Activated T-cell treated with anti-CD3 and anti-CD28 coated beads, Interleukin-2, amount 50 U/mL, for 72 hours (primary cell): ENCODE measurements around the gene FOXN3. TPM values are rescaled to one million over a fixed set of nuclear protein-coding genes. Genes with fewer than 3 reads are reported as not detected.
"Not testable (repeated sequence)": the region's sequence is repeated elsewhere in the genome, so short reads cannot be mapped to it uniquely, and the experiment has no call there.

ENCODE experiments used
- ATAC-seq, 2 donors: fragments of 150-1000 bp; cut with Tn5 transposase; replicated peaks in 1 of 2; 2 replicates each; pipeline ENCODE4 v1.10.0; 2021; ENCODE audit warnings: moderate library complexity in 2 of 2, mild to moderate bottlenecking in 1 of 2
- DNase-seq, 2 donors: peaks; one replicate each; pipeline ENCODE4 v3.0.0; 2021 to 2022; ENCODE audit warnings: mixed read lengths in 1 of 2
- H3K27ac Mint-ChIP-seq: one replicate; pipeline ENCODE4 v1.8.0; 2022; ENCODE audit warnings: mild to moderate bottlenecking, moderate library complexity, mixed read lengths
- H3K27me3 Mint-ChIP-seq: one replicate; pipeline ENCODE4 v1.8.0; 2022; ENCODE audit warnings: low read depth, mixed read lengths
- H3K36me3 Mint-ChIP-seq, 2 donors: one replicate each; pipeline ENCODE4 v1.8.0; 2022; ENCODE audit warnings: mixed read lengths in 2 of 2, mild to moderate bottlenecking in 1 of 2; ENCODE audit not compliant: insufficient read depth in 2 of 2
- H3K4me1 Mint-ChIP-seq: one replicate; pipeline ENCODE4 v1.8.0; 2022; ENCODE audit warnings: low read depth, mixed read lengths
- H3K4me3 Mint-ChIP-seq, 2 donors: one replicate each; pipeline ENCODE4 v1.8.0; 2022; ENCODE audit warnings: mild to moderate bottlenecking in 2 of 2, mixed read lengths in 2 of 2, moderate library complexity in 2 of 2
- H3K9me3 Mint-ChIP-seq, 2 donors: one replicate each; pipeline ENCODE4 v1.8.0; 2022; ENCODE audit warnings: mixed read lengths in 2 of 2
- total RNA-seq, 2 donors: library from RNA; stranded (reverse); gene quantifications; one replicate each; pipeline ENCODE4 v1.2.3, GENCODE V29; 2022

Gene FOXN3
- total RNA-seq, 2 donors from 2014 or later = 154 to 157 TPM

DNA sequence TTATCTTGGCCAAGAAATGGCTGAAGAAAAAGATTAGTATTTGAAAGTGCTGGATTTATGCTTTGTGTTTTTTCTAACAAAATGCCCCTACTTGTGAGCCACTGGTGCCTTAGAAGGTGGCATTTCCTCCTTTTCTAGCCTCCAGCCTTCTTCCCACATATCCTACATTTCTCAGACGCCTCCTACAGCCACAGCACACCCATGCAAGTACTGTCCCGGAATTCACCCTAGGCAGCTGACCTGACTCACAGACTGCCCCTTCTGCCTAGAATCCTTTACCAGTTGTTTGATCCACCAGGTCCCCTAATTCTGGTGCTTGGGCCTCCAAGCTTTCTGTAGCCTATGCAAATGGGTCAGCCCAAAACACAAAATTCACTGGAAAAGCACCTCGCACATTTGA lies 166.0 kb downstream of the FOXN3 start:
- Mint-ChIP-seq H3K9me3 (peaks cover 0 to 6% of the 10 kb centered on the region in 2 donors), H3K27ac (no peak overlapping the region)

DNA sequence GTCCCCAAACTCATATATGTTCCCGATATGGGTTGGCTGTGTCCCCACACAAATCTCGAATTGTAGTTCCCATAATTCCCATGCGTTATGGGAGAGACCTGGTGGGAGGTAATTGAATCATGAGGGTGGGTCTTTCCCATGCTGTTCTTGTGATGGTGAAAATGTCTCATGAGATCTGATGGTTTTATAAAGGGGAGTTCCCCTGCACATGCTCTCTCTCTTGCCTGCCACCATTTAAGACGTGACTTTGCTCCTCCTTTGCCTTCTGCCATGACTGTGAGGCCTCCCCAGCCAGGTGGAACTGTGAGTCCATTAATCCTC lies 166.4 kb downstream of the FOXN3 start:
- H3K27me3 Mint-ChIP-seq, ATAC-seq, DNase-seq, H3K27ac Mint-ChIP-seq, H3K4me3 Mint-ChIP-seq, H3K9me3 Mint-ChIP-seq: not testable (repeated sequence)
- H3K4me1 Mint-ChIP-seq = peaks cover 16% of the 10 kb centered on the region
- peaks cover 0 to 32% of the 10 kb centered on the region in 2 donors for H3K36me3 Mint-ChIP-seq

More for the DNA sequence above, 166.0 kb downstream of the FOXN3 start:
- Mint-ChIP-seq H3K4me3 (no peak overlapping the region), H3K27me3 (no peaks in the 10 kb centered on the region), H3K4me1 (peaks cover 16% of the 10 kb centered on the region), H3K36me3 (peaks cover 0 to 33% of the 10 kb centered on the region in 2 donors)
- DNase-seq = no peak
- ATAC-seq = no peak

DNA sequence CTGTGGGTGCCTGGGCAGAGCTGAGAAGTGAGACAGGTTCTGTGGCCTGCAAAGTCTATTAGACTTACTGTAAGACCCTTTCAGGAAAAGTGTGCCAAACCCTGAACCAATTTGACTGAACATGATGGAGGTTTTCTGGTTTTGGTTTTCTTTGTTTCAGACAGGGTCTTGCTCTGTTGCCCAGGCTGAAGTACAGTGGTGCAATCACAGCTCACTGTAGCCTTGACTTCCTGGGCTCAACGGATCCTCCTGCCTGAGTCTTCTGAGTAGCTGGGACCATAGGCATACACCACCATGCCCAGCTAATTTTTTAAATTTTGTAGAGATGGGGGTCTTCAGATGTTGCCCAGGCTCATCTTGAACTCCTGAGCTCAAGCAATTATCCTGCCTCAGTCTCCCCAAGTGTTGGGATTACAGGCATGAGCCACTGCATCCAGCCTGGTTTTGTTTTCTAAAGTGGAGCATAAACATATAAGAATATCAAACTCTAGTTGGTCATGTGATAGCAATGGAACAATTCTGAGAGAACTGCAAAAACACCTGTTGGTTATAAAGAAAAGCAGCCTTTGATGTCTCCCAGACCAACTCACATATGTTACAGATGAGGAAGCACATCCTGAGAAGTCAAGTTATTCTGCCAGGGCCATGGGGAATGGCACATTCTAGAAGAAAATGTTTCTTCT lies 166.9 kb downstream of the FOXN3 start:
- Mint-ChIP-seq H3K4me3 (no peak overlapping the region), H3K27me3 (no peaks in the 10 kb centered on the region), H3K9me3 (peaks cover 0 to 6% of the 10 kb centered on the region in 2 donors), H3K36me3 (peaks cover 0 to 32% of the 10 kb centered on the region in 2 donors), H3K4me1 (peaks cover 16% of the 10 kb centered on the region), H3K27ac (no peak overlapping the region)
- no peak for ATAC-seq
- DNase-seq = no peak

DNA sequence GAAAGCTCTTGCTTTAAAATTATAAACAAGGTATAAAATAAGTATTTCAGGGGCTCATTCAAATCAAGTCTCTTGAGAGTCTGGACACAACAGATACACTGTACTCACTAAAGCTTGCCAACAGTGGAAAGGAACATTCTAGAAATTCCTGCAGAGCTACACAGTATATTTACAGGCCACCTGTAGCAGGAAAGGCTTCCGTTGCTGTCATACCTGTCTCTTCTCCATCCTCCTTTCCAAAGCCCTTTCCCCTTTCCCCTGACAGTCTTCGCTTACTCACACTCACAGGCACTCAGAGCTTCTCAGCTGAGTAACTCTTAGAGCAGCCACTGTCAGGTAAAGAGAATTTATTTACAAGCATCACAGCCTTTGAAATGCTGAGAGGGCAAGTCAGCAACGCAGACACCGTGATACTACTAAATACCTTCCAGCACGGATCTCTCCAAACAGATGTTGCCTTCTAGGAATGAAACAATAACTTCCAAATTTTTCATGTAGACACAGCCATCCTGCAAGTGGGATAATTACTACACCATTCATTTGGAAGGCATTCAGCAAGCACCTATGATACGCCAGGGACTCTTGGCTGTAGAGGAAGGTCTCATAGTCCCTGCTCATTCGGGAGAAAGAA lies 167.9 kb downstream of the FOXN3 start:
- H3K27me3 Mint-ChIP-seq = no peaks in the 10 kb centered on the region
- no peak overlapping the region for H3K4me3 Mint-ChIP-seq
- peaks cover 24% of the 10 kb centered on the region for H3K4me1 Mint-ChIP-seq

DNA sequence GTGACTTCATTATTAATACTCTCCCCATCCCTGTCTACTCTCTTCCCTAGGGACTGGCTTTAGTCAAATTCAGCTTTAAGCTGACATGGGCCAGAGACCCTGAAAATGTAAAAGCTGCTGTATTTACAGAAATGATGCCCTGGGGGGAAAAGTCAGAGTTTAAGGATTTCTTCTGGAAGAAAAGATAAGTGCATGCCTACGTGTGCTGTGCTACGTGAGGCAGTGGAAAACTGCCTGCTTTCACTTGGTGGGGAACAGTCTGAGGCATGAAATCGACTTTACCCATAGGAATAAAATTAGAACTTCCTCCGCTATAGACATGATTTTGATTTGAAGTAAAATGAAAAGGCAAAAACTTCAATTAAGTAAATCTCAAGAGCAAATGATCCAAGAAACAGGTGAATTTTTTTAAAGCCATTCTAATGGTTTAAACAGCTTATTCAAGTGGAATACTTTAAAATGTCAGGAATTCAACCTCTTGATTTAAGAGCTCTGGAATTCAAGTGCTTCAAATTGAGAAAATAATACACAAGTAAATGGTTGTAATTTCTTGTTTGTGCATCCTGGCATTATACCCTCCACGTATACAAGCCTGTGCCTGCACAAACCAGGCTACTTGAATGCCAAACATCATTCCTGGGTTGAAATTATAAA lies 168.5 kb downstream of the FOXN3 start:
- Mint-ChIP-seq H3K4me3 (no peak overlapping the region), H3K9me3 (peaks cover 0 to 6% of the 10 kb centered on the region in 2 donors)

More for the DNA sequence above, 167.9 kb downstream of the FOXN3 start:
- ATAC-seq (no peak), DNase-seq (no peak)
- Mint-ChIP-seq H3K36me3 (peaks cover 1 to 32% of the 10 kb centered on the region in 2 donors), H3K27ac (no peak overlapping the region), H3K9me3 (peaks cover 0 to 6% of the 10 kb centered on the region in 2 donors)

DNA sequence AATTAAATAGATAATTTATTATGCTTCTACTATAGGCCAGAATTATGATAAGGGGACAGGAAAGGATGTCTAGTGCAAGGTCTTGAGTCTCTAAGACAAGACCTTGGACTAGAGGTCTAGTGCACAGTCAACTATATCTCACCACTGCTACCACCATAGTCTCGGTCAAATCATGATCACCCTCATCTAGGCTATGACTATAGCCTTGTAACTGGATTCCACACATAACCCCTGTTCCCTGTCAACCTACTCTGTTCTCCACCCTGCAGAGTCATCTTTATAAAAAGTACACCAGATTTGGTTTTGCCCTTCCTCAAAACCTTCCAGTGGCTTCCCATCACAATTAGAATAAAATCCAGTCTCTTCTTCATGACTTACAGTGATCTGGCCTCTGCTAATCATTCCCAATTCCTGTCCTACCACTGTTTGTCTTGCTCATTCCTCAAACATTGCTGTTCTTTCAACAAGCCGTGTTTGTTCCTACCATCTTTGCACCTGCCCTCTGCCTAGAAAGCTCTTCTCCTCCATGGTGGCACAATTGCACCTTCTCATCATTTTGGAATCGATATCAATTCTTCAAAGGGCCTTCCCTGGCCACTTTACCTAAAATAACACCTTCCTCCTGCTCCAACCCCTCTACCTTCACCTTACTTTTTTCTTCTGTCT lies 169.4 kb downstream of the FOXN3 start:
- ATAC-seq = peak; percentile 38 to 51
- H3K36me3 Mint-ChIP-seq = peaks cover 1 to 21% of the 10 kb centered on the region in 2 donors
- peaks cover 0 to 6% of the 10 kb centered on the region in 2 donors for H3K9me3 Mint-ChIP-seq
- H3K27me3 Mint-ChIP-seq = no peaks in the 10 kb centered on the region
- no peak for DNase-seq
- H3K4me1 Mint-ChIP-seq = peaks cover 32% of the 10 kb centered on the region
- no peak overlapping the region for H3K27ac Mint-ChIP-seq
- H3K4me3 Mint-ChIP-seq = no peak overlapping the region

More for the DNA sequence above, 168.5 kb downstream of the FOXN3 start:
- no peak overlapping the region for H3K27ac Mint-ChIP-seq
- ATAC-seq = no peak
- no peaks in the 10 kb centered on the region for H3K27me3 Mint-ChIP-seq
- DNase-seq = no peak
- H3K4me1 Mint-ChIP-seq = peaks cover 30% of the 10 kb centered on the region
- peaks cover 1 to 26% of the 10 kb centered on the region in 2 donors for H3K36me3 Mint-ChIP-seq

DNA sequence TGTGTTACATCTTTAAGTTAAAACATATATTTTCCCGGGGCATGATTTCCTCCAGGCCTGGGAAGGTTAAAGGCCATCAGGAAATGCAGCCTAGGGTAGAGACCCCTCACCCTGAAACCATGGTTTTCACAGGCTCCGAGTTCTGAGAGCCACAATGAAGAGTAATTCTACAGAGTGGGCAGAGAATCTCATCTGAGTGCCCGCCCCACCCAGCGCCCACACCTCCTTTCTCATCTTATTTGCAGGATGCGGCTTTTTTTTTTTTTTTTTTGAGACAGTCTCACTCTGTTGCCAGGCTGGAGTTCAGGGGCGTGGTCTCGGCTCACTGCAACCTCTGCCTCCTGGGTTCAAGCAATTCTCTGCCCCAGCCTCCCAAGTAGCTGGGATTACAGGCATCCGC lies 170.7 kb downstream of the FOXN3 start:
- no peak overlapping the region for H3K4me3 Mint-ChIP-seq
- peaks cover 0 to 6% of the 10 kb centered on the region in 2 donors for H3K9me3 Mint-ChIP-seq
- DNase-seq (no peak), ATAC-seq (no peak)
- H3K27me3 Mint-ChIP-seq = no peaks in the 10 kb centered on the region
- no peak overlapping the region for H3K27ac Mint-ChIP-seq
- peaks cover 42% of the 10 kb centered on the region for H3K4me1 Mint-ChIP-seq
- peaks cover 5 to 14% of the 10 kb centered on the region in 2 donors for H3K36me3 Mint-ChIP-seq

DNA sequence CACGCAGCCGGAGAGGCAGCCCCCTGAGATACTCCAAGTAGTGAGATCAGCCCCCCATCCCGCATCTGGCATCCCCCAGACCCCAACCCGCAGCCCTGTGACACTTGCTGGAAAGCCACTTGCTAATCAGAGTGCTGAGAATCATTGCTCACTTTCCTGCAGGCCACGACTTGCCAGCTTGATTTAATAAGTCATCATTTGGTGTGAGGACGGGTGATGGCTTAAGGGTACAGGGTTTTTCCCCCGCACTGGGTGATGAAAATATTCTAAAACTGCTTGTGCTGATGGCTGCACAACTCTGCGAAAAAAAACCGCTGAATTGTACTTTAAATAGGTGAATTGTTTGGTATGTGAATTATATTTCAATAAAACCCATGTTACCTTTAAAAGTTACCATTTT lies 171.2 kb downstream of the FOXN3 start:
- Mint-ChIP-seq H3K27ac (no peak overlapping the region), H3K4me3 (no peak overlapping the region), H3K36me3 (peaks cover 6 to 12% of the 10 kb centered on the region in 2 donors), H3K27me3 (no peaks in the 10 kb centered on the region), H3K4me1 (peaks cover 42% of the 10 kb centered on the region), H3K9me3 (peaks cover 0 to 3% of the 10 kb centered on the region in 2 donors)
- ATAC-seq (no peak), DNase-seq (no peak)

DNA sequence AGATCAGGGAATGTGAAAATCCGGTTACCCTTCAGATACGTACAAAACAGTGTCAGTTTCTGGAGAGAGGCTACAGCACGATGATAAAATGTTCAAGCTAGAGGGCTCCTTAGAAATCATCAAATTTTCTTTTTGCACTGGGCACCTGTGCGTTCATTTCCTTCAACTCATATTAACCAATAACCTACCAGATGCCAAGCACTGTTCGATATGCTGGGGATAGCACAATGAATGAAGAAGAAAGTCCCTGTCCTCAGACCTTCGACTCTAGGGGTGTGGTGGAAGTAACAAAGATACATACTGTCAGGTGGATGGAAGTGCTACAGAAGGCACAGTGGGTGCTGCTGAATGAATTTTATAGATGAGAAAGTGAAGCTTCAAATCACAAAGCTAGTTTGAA lies 172.3 kb downstream of the FOXN3 start:
- H3K9me3 Mint-ChIP-seq = peaks cover 0 to 2% of the 10 kb centered on the region in 2 donors
- no peak overlapping the region for H3K4me3 Mint-ChIP-seq
- H3K27me3 Mint-ChIP-seq = no peaks in the 10 kb centered on the region
- peaks cover 6 to 9% of the 10 kb centered on the region in 2 donors for H3K36me3 Mint-ChIP-seq
- no peak for DNase-seq
- H3K4me1 Mint-ChIP-seq = peaks cover 48% of the 10 kb centered on the region
- no peak for ATAC-seq
- H3K27ac Mint-ChIP-seq = peak overlapping the region; percentile 5

DNA sequence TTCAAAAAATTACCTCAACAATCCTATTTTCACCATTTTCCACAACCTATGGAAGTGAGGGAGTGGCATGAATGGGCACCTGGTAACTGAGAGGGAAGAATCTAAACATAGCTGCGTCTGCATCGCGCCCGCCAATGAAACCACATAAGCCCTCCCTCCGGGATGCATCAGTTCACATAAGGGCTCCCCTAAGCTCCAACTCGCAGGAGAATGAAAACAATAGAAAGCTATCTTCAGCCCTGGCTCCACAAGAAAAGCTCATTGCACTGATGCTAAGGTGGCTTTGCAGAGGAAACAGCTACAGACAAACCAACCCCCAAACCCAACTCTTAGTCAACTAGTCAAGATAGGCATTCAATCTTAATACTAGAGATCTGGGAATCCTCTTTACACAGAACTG lies 173.3 kb downstream of the FOXN3 start:
- Mint-ChIP-seq H3K9me3 (peaks cover 0 to 2% of the 10 kb centered on the region in 2 donors), H3K27me3 (no peaks in the 10 kb centered on the region), H3K36me3 (peaks cover 6 to 9% of the 10 kb centered on the region in 2 donors), H3K4me3 (no peak overlapping the region), H3K27ac (no peak overlapping the region), H3K4me1 (peaks cover 48% of the 10 kb centered on the region)
- ATAC-seq (no peak), DNase-seq (no peak)

DNA sequence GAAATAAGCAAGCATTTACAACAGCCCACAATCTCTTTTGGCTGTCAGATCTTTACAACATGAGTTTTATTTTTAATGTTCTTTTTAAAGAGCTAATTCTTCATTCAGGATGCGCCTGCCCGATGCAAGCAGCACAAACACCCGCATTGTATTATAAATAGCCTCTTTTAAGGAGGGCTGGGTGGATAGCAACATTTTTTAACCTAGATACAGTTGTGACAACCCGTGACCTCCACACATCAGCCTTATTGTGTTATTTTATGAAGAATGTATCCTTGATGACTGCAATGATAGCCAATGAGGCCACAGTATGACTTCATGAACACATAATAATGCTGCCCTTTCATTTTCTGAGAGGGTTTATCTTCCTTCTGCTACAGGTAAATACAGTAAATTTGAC lies 173.7 kb downstream of the FOXN3 start:
- Mint-ChIP-seq H3K9me3 (peaks cover 0 to 2% of the 10 kb centered on the region in 2 donors), H3K36me3 (peaks cover 6 to 9% of the 10 kb centered on the region in 2 donors)
- ATAC-seq = no peak

DNA sequence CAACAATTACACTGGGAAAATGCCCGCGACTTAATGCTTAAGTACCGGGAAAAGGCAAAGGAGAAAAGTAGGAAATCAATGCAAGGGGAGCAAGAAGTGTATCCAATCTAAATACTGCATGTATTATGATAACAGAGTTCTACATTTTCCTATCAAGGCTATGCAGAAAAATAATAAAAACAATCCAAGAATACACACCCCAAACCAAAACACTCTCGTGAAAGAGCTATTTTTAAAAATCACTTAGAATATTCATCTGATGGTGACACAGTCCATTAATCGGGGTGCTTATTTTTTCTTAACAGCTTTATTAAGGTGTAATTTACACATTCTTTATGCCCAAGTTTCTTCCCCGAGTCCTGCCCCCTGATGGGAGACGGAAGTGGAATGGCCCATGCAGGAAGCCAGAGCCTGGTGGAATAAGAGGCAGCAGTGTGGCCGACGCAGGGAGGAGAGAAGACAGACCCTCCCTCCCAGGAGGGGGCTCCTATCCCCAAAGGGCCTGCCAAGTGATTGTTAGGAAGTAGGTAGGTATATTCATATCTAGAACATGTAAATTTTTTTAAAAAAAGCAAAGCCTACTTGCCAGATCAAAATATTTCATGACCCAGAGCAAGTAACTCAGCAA lies 174.3 kb downstream of the FOXN3 start:
- H3K27me3 Mint-ChIP-seq = no peaks in the 10 kb centered on the region
- H3K9me3 Mint-ChIP-seq = peaks cover 0 to under 1% of the 10 kb centered on the region in 2 donors
- H3K36me3 Mint-ChIP-seq = peaks cover 6 to 8% of the 10 kb centered on the region in 2 donors
- ATAC-seq = no peak
- H3K4me3 Mint-ChIP-seq = no peak overlapping the region
- H3K27ac Mint-ChIP-seq = peak overlapping the region; percentile 6
- DNase-seq = no peak
- H3K4me1 Mint-ChIP-seq = peaks cover 48% of the 10 kb centered on the region

More for the DNA sequence above, 173.7 kb downstream of the FOXN3 start:
- no peak overlapping the region for H3K4me3 Mint-ChIP-seq
- DNase-seq = no peak
- no peak overlapping the region for H3K27ac Mint-ChIP-seq
- no peaks in the 10 kb centered on the region for H3K27me3 Mint-ChIP-seq
- peaks cover 48% of the 10 kb centered on the region for H3K4me1 Mint-ChIP-seq
